Fibroblast of skin of left quadriceps (primary cell): ENCODE data around the gene BUB3.

Experiments used
- DNase-seq, 2 experiments: peaks; one replicate each; pipeline ENCODE4 v3.0.0-alpha.2; 2013; ENCODE audit warnings: low read depth in 2 of 2

The BUB3 gene

DNA sequence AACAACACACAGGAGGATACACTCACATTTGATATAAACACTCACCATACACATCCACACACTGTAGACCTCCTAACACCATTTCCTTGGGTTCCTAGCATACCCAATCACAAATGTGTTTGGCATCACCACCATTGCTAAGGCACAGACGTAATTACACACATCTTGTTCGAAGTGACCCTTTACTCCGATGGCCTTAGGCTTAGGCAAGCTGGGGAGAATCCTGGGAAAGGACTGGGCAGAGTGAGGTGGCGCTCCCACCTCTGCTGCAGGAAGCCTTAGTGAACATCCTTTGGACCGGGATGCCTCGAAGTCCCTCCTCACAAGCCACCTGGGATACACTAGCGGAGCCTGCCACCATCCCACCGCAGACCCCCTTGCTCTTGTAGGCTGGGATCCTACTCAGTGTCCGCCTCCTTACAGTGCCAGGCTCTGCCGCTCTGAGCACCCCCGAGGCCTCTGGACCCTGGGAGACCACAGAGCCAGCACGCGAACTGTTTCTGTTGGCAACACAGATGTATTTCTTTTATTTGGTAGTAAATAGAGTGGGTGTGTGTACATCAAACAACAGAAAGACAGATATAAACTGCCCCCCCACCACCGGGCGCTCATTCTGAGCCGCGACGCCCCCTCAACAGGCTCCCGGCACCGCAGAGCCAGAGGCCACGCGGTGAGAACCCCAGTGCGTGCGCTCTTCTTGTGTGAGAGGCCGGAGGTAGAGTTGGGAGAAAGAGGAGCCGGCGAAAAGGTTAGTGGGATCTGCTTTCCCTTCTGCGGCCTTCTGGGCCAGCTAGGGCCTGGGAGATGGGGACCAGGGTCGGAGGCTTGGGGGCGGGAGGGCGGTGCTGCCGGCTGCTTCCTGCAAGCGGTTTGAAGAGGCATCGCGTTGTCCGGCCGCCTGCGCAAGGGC, 12.2 kb upstream of the BUB3 start:
- DNase-seq: no peak

- no peak for DNase-seq
These were observed 11.5 kb upstream of the BUB3 start for GRCh38 chr10:123142701-123143161.

- DNase-seq: no peak
These were observed 10.9 kb upstream of the BUB3 start for GRCh38 chr10:123143162-123143824.

- DNase-seq: no peak
These were observed 10.4 kb upstream of the BUB3 start for GRCh38 chr10:123143825-123144168.

DNA sequence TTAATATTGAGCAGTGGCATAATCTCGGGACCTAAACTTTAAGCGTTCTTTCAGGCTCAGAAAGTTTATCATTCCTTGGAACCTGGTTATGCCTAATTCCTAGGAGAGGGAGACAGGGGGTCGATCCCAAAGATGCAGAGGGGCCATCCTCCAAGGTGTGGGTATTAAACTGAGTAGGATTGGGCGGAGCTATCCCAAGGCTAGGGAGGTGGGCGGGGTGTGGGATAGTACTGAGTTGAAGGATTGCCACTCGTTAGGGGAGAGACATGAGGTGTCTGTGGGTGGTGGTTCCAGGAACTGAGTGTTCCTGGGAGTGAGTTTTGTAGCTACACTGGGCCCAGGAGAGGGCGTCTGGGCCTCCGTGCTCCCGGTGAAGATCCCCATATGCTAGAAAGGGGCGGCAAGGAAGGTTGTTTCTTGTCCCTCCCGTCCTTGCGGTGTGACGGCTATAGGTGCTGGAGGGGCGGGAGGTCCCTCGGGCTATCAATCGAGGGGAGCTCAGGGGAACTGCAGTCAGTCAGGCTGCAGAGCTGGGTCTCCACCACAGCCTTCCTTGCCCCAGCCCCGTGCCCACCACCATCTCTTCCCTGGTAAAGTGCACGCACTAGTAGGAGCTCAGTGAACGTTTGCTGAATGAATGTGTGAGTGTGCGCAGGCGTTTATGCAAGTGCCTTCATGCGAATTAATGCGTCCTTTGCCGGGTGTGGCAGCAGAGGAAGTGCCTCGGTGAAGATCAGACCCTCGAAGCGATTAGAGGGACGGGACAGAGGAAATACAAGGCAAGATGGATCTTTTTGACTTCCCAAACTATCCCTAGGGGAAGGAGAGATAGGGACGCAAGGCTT, 9.3 kb upstream of the BUB3 start:
- DNase-seq: no peak

GRCh38 chr10:123145542-123146012, 8.6 kb upstream of the BUB3 start:
- no peak for DNase-seq

DNA sequence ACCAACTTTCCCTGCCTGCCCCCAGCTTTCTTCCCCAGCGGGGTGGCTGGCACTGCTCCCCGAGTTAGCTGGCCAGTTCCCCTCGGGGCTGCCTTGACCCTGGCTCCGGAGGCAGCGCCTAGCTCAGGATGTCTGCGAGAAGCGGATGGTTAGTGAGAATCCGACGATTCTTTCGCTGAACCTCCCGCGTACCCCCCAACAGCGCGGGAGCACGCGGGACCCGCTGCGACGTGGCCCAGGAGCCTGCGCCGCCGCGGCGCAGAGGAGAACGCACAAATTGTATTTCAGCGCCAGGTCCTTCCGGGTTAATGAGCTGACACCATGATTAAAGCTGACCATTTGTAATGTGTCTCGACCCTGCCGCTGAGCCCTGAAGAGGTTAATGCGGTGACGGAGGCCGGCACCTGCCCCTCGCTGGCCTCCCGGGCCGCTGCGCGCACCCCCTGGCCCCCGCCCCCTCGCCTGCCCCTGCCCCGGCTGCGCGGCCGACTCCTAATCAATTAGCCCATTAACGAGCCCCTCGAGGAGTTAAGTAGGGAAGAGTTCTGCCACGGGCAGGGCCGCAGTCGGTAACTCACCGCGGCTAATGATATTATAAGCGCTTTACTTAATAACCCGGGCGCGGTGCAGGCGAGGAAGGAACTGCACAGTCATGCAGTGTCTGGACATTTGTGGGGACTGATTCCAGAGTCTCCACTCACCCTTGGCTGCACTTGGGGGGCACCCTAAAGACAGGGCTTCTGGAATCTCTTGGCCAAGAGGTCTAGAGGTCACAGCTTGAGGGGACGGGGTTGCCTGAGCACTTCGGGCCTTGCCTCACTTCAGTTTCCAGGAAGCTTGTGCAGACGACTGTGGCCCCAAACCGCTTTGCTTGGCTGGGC, 7.9 kb upstream of the BUB3 start:
- no peak for DNase-seq

DNA sequence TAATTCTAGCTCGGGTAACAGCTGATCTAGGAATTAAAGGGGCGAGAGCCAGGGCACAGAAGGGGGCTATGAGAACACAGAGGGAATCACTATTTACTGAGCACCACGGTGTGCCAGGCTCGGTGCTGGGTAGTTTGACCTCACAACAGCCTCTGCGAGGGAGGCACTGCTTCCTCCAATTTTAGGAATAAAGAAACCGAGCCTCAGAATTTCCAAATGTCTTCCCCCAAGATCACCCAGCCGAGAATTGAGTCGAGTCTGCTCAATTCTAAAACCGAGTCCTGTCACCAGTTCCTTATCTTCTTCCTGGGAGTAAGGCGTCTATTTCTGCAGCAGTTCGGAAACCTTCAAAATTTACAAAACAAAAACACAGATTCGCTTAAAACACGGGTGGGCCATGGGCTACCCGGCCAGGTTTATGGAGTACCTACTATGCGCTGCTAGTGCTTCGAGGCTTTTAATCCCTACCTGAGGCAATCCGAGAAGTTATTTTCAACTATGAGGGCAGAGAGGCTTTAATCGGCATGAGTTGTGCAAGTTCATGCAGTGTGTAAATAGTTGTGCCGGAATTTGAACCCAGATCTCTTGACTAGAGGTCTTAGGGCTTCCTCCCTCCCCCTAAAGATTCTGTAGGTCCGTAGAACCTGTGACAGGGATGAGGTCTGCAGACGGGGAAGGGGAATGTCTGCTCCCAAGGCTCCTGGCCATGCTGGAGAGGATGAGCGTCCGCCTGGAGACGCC, 7.1 kb upstream of the BUB3 start:
- no peak for DNase-seq

- DNase-seq: no peak
These were observed 6.4 kb upstream of the BUB3 start, which contains the start of gene HMX2 for GRCh38 chr10:123147635-123148413. Gene HMX2 (plus strand): TSS chr10:123148136. CDS start chr10:123148379, 243 bp downstream.

DNA sequence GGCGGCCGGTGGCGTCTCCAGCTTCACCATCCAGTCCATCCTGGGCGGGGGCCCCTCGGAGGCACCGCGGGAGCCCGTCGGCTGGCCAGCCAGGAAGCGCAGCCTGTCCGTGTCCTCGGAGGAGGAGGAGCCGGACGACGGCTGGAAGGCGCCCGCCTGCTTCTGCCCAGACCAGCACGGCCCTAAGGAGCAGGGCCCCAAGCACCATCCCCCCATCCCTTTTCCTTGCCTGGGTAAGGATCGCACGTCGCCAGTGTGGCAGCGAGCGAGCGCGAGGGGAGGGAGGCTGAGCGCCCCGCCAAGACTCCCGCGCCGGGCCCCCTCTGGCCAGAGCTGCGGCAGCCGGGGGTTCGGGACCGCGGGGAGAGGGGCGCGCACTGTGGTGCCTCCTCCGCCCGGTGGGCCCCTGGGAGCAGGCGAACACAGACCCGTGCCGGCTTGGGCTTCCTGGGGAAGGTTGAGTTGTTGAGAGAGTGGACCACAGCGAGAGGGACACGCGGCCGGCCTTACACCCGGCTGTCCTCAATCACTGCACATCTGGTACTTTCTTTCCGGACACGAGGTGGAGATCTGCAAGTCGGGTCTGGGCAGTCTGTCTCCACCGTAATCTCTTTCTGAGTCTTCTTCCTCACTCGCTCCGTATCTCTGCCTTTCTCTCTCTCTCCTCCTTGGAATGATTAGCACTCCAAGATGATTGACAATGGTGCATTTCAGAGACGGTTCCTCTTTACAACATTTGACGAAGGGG, 5.6 kb upstream of the BUB3 start:
- no peak for DNase-seq

- DNase-seq: no peak
These were observed 5.0 kb upstream of the BUB3 start for GRCh38 chr10:123149162-123149567.

- no peak for DNase-seq
These were observed 4.5 kb upstream of the BUB3 start for GRCh38 chr10:123149568-123150270.

DNA sequence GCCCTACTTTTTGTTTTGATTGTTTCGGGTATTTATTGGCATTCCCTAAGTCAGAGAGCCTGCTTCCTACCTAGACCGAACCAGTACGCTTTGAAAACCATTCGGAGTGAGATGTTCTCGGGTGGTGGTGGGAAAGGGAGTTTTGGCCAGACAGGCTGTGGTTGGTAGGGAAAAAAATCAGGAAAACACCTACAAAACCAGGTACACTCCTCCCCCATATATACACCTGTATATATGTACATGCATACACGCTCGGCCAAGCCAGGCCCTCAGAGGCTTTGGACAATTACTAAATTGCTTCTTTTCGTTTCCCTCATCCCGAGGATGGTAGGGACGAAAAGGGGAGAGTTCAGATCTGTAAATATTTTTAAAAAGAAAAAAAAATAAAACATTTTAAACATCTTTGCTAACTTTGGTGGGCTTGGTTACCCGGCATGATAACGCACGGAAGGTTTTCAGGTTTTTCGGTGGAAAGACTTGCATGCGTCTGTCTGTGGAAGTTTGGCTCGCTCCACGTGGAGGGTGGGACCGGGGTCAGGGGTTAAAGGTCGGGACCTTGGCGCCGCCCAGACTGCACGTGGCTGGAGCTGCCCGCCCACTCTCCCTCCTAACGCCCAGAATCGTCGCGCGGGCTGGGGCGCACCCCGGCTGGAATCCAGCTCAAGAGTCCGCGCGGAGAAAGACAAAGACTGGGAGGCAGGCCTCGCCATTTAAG, 3.8 kb upstream of the BUB3 start:
- no peak for DNase-seq

DNA sequence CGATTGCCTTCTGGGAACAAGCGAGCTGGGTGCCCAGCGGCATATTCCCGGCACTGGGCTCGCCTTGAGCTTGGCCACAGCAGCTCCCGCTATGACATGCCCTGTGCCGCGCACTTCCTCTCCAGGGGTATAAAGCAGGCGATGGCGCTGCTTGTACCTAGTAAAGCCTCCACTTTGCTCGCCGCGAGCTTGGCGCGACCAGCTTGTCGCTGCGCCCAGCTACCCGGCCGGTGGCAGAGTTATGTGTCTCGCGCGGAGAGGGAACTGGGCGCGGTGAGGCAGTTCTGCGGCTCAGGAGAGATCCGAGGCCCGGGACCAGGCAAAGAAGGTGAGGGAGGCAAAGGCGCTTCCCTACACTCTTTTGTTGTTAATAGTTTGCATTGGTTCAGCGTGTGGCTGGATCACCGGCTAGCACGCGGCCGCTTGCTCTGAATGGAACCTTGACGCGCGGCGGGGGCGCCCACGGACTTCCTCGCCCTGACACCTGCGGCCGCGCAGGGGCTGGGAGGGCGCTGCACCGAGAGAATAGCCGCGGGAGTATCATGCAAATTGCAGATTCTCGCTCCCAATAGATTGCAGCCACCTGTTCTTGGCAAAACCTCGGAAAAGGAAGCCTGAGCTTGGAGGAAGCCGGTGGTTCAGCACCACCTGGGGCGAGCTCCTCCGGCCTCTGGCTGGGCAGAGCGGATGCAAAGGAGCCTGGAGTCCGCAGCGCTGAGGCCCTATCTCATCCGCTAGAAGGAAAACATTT, 3.0 kb upstream of the BUB3 start:
- DNase-seq: no peak

DNA sequence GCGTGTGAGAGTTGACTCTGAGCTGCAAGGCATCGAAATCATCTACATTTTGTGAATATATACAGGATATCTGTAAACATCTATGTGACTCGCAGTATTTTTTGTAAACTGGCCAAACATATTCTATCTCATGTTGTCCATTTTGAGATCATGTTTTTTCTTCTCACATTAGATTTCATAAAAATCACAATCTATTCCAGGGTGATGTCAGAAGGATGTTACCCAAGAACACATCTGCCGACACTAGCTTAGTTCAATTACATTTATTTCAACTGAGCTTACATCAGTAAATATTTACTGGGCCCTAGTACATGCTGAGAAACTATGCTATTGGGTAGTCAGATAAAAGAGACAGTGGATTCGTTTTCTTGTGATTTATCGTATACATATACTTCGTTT, 2.5 kb upstream of the BUB3 start:
- DNase-seq: no peak

DNA sequence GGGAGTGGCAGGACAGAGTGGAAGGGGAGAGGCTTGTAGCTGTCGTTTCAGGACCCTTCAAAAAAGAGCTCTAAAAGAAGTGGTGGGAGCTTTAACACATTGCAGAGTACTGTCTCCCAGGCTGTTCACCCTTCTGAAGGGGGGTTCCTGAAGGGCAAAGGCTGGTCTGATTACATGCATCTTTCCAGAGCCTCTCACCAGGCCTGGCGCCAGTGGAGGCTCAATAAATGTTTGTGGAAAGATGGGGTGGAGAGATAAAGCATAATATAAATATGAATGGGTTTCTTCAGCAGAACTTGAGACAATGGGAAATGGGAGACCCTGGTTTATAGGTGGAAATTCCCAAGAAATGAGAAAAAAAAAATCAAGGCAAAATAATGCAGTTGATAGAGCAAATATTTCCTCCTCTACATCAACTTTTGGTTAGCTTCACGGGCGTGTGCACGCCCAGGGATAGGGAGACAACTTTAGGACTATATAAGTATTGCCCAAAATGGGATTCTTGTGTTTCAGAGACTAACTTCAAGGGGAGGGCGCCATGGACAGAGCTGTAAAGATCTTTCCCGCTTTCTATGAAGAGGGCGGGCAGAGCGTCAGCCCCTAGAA, 613 bp upstream of the BUB3 start:
- no peak for DNase-seq
